CD4-positive, alpha-beta T cell (primary cell): ENCODE data around the gene RPS19. TPM values are rescaled to one million over a fixed set of nuclear protein-coding genes. Genes with fewer than 3 reads are reported as not detected.

Experiments used
- ATAC-seq: fragments of 200-7000 bp; cut with Tn5 transposase; one replicate; pipeline ENCODE4 v1.10.0; 2022; ENCODE audit warnings: mild to moderate bottlenecking; ENCODE audit not compliant: poor library complexity
- CTCF ChIA-PET: fragments of 350-600 bp; sonication (Branson Sonifier 250); formaldehyde crosslinking; loops from one replicate; lab custom pipeline; 2021; ENCODE audit warnings: antibody characterized with exemption, inconsistent platforms; lab: Charles Lee
- POLR2A ChIA-PET: fragments of 350-600 bp; sonication (Branson Sonifier 250); formaldehyde crosslinking; loops from one replicate; lab custom pipeline; 2021; ENCODE audit warnings: antibody characterized with exemption, inconsistent platforms; lab: Charles Lee
- DNase-seq, 14 experiments: peaks; one replicate each; pipeline ENCODE4 v3.0.0-alpha.2; 2013 to 2020; ENCODE audit warnings: mixed read lengths in 2 of 14
- H3K27ac ChIP-seq, 2 donors: one replicate each; pipeline versions ENCODE4 v1.5.1 to v1.7.0; 2013; ENCODE audit warnings: low read length in 2 of 2, low read depth in 1 of 2, mild to moderate bottlenecking in 1 of 2
- H3K27me3 ChIP-seq, 2 experiments: 1 replicate in 1 of 2; 2 replicates in 1 of 2; pipeline versions ENCODE4 v1.6.1 to v1.7.0; 2013; ENCODE audit warnings: low read length in 2 of 2, control low read depth in 1 of 2, mild to moderate bottlenecking in 1 of 2, moderate library complexity in 1 of 2; ENCODE audit not compliant: insufficient read depth in 2 of 2, control insufficient read depth in 1 of 2
- H3K36me3 ChIP-seq: one replicate; pipeline ENCODE4 v1.6.1; 2013; ENCODE audit warnings: low read length, control low read depth; ENCODE audit not compliant: insufficient read depth
- H3K4me1 ChIP-seq: one replicate; pipeline ENCODE4 v1.6.1; 2013; ENCODE audit warnings: low read length, control low read depth; ENCODE audit not compliant: insufficient read depth
- H3K4me3 ChIP-seq: one replicate; pipeline ENCODE4 v1.5.1; 2013; ENCODE audit warnings: mild to moderate bottlenecking, low read length, moderate library complexity
- H3K9me3 ChIP-seq, 2 experiments: 1 replicate in 1 of 2; 2 replicates in 1 of 2; pipeline versions ENCODE4 v1.6.1 to v1.7.0; 2013; ENCODE audit warnings: low read length in 2 of 2, mild to moderate bottlenecking in 2 of 2, control low read depth in 1 of 2, moderate library complexity in 1 of 2; ENCODE audit not compliant: control insufficient read depth in 1 of 2, insufficient read depth in 1 of 2
- H3K27ac Mint-ChIP-seq: one replicate; pipeline ENCODE4 v1.8.0; 2020; ENCODE audit warnings: mixed read lengths
- H3K27me3 Mint-ChIP-seq: one replicate; pipeline ENCODE4 v1.8.0; 2021; ENCODE audit warnings: mixed read lengths
- H3K36me3 Mint-ChIP-seq: one replicate; pipeline ENCODE4 v1.8.0; 2021; ENCODE audit warnings: low read depth, mixed read lengths
- H3K4me1 Mint-ChIP-seq: one replicate; pipeline ENCODE4 v1.8.0; 2021; ENCODE audit warnings: low read depth, mixed read lengths
- H3K4me3 Mint-ChIP-seq: one replicate; pipeline ENCODE4 v1.8.0; 2020; ENCODE audit warnings: mild to moderate bottlenecking, mixed read lengths
- H3K9me3 Mint-ChIP-seq: one replicate; pipeline ENCODE4 v1.8.0; 2020; ENCODE audit warnings: mixed read lengths
- intact Hi-C, 2 experiments: fragments of 100-400 bp; cut with DNase I in 1 of 2; cut with micrococcal nuclease in 1 of 2; formaldehyde crosslinking; loops; one replicate each; pipeline versions ENCODE4 v1.15.1 to v1.9.0; 2023 to 2025; cut with DNase I, micrococcal nuclease
- total RNA-seq, 174 experiments: library from RNA in 2 of 174; stranded (reverse) in 2 of 174; gene quantifications; one replicate each; pipeline ENCODE4 v1.2.3 and lab custom pipeline; 2021 to 2026
- TF ChIP-seq, protein P1 (sequence below): fragments of 200-600 bp; IDR thresholded peaks from one replicate; pipeline ENCODE4 v1.8.0; 2022; ENCODE audit warnings: antibody characterized with exemption, mild to moderate bottlenecking

RPS19 gene
- total RNA-seq, 2 experiments from 2014 or later: 3,668 to 3,697 TPM

DNA sequence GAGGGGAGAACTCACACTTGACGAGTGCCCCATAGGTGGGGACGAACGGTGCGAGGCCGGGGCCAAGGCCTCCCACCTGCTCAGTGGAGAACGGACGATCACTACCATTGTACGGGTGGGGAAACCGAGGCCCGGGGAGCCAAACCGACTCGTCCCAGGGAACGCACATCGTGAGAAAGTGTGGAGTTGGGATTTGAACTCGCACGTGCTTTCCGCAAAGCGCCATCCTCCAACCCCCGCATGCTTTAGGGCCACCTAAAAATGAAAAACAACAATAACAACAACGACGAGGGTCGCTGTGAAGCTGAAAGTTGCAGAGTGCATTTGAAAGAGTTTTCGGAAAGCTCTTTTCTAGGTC is 23.4 kb downstream of the RPS19 start:
- TF ChIP-seq, protein P1, sequence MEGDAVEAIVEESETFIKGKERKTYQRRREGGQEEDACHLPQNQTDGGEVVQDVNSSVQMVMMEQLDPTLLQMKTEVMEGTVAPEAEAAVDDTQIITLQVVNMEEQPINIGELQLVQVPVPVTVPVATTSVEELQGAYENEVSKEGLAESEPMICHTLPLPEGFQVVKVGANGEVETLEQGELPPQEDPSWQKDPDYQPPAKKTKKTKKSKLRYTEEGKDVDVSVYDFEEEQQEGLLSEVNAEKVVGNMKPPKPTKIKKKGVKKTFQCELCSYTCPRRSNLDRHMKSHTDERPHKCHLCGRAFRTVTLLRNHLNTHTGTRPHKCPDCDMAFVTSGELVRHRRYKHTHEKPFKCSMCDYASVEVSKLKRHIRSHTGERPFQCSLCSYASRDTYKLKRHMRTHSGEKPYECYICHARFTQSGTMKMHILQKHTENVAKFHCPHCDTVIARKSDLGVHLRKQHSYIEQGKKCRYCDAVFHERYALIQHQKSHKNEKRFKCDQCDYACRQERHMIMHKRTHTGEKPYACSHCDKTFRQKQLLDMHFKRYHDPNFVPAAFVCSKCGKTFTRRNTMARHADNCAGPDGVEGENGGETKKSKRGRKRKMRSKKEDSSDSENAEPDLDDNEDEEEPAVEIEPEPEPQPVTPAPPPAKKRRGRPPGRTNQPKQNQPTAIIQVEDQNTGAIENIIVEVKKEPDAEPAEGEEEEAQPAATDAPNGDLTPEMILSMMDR: no peak
- Histone ChIP-seq H3K36me3 (peaks cover 21% of the 10 kb centered on the region), H3K27me3 (no peaks in the 10 kb centered on the region), H3K9me3 (no peaks in the 10 kb centered on the region), H3K4me1 (peaks cover 85% of the 10 kb centered on the region), H3K27ac (peak overlapping the region; percentile 69 to 96), H3K4me3 (peak overlapping the region; percentile 94)
- H3K4me3 Mint-ChIP-seq: peak overlapping the region; percentile 90
- peak overlapping the region; percentile 98 for H3K27ac Mint-ChIP-seq
- intact Hi-C loops: loop anchor here in 1 of 2 experiments (1.0 to 10.0 kb wide), 2 partner anchors 8 to 329 kb away; no protein-coding TSS in a partner anchor
- H3K27me3 Mint-ChIP-seq: no peaks in the 10 kb centered on the region
- H3K4me1 Mint-ChIP-seq: peaks cover 78% of the 10 kb centered on the region
- H3K9me3 Mint-ChIP-seq: no peaks in the 10 kb centered on the region
- POLR2A ChIA-PET: interaction anchor here (0.7 to 12.4 kb wide), 7 partner anchors 10 to 62 kb away, joined by 3 to 465 read pairs (median 9); partner anchors contain the start of genes CD79A, ERFL and RPS19
- DNase-seq (peak in 1 of 14 experiments; percentile 34), ATAC-seq (no peak)
- CTCF ChIA-PET: interaction anchor here (1.0 to 8.6 kb wide), 2 partner anchors 10 to 23 kb away, joined by 6 to 59 read pairs; partner anchors contain the start of gene RPS19
- peaks cover 59% of the 10 kb centered on the region for H3K36me3 Mint-ChIP-seq

- no peaks in the 10 kb centered on the region for H3K27me3 Mint-ChIP-seq
- peak overlapping the region; percentile 90 for H3K4me3 Mint-ChIP-seq
- H3K36me3 Mint-ChIP-seq: peaks cover 66% of the 10 kb centered on the region
- intact Hi-C loops: loop anchor here in 1 of 2 experiments (1.0 to 10.0 kb wide), 2 partner anchors 9 to 329 kb away; no protein-coding TSS in a partner anchor
- Histone ChIP-seq H3K36me3 (peaks cover 27% of the 10 kb centered on the region), H3K4me1 (peaks cover 85% of the 10 kb centered on the region), H3K4me3 (peak overlapping the region; percentile 94), H3K27ac (peak overlapping the region; percentile 69 to 96), H3K27me3 (no peaks in the 10 kb centered on the region), H3K9me3 (no peaks in the 10 kb centered on the region)
- H3K4me1 Mint-ChIP-seq: peaks cover 78% of the 10 kb centered on the region
- peak overlapping the region; percentile 98 for H3K27ac Mint-ChIP-seq
- DNase-seq (peak; percentile 68 to 94 (median 87)), ATAC-seq (peak; percentile 37)
- no peaks in the 10 kb centered on the region for H3K9me3 Mint-ChIP-seq
- POLR2A ChIA-PET: interaction anchor here (0.6 to 12.4 kb wide), 11 partner anchors 11 to 75 kb away, joined by 3 to 465 read pairs (median 6); partner anchors contain the start of genes CD79A, ERFL, RABAC1 and RPS19
- TF ChIP-seq, protein P1: no peak
- CTCF ChIA-PET: interaction anchor here (1.0 to 8.8 kb wide), 3 partner anchors 10 to 24 kb away, joined by 6 to 119 read pairs (median 59); partner anchors contain the start of genes CD79A and RPS19
Observed at GRCh38 chr19:41883821-41884733, 24.0 kb downstream of the RPS19 start.
